Stimulated activated naive CD8-positive, alpha-beta T cell treated with anti-CD3 and anti-CD28 coated beads, Interleukin-15, Interleukin-2, amounts not matched to agents 100 ng/mL and 50 ng/mL, for 24 hours (primary cell): ENCODE data around the gene SCN4B.

Experiments
- H3K27ac Mint-ChIP-seq: one replicate; pipeline ENCODE4 v1.8.0; 2021; ENCODE audit warnings: mild to moderate bottlenecking, mixed read lengths
- H3K27me3 Mint-ChIP-seq: one replicate; pipeline ENCODE4 v1.8.0; 2021; ENCODE audit warnings: mixed read lengths
- H3K36me3 Mint-ChIP-seq: one replicate; pipeline ENCODE4 v1.8.0; 2021; ENCODE audit warnings: low read depth, mixed read lengths
- H3K4me1 Mint-ChIP-seq: one replicate; pipeline ENCODE4 v1.8.0; 2021; ENCODE audit warnings: low read depth, mixed read lengths
- H3K4me3 Mint-ChIP-seq: one replicate; pipeline ENCODE4 v1.8.0; 2021; ENCODE audit warnings: mild to moderate bottlenecking, mixed read lengths
- H3K9me3 Mint-ChIP-seq: one replicate; pipeline ENCODE4 v1.8.0; 2021; ENCODE audit warnings: mixed read lengths

The SCN4B gene

GRCh38 chr11:118135051-118135795 is 17.4 kb downstream of the SCN4B start:
- Mint-ChIP-seq H3K27ac (no peak overlapping the region), H3K4me3 (no peak overlapping the region), H3K36me3 (no peaks in the 10 kb centered on the region), H3K9me3 (no peaks in the 10 kb centered on the region), H3K4me1 (no peaks in the 10 kb centered on the region), H3K27me3 (peaks cover 20% of the 10 kb centered on the region)

- Mint-ChIP-seq H3K27me3 (peaks cover 20% of the 10 kb centered on the region), H3K27ac (no peak overlapping the region), H3K36me3 (no peaks in the 10 kb centered on the region)
These were observed 18.8 kb downstream of the SCN4B start for GRCh38 chr11:118133816-118134215.

GRCh38 chr11:118132385-118133151 is 20.1 kb downstream of the SCN4B start:
- Mint-ChIP-seq H3K36me3 (no peaks in the 10 kb centered on the region), H3K27me3 (peaks cover 25% of the 10 kb centered on the region), H3K27ac (no peak overlapping the region), H3K4me1 (no peaks in the 10 kb centered on the region), H3K9me3 (no peaks in the 10 kb centered on the region), H3K4me3 (no peak overlapping the region)

More at GRCh38 chr11:118133816-118134215, 18.8 kb downstream of the SCN4B start:
- Mint-ChIP-seq H3K4me3 (no peak overlapping the region), H3K9me3 (no peaks in the 10 kb centered on the region), H3K4me1 (no peaks in the 10 kb centered on the region)

GRCh38 chr11:118129471-118130172 is 23.0 kb downstream of the SCN4B start:
- Mint-ChIP-seq H3K9me3 (no peaks in the 10 kb centered on the region), H3K36me3 (no peaks in the 10 kb centered on the region), H3K27ac (no peak overlapping the region), H3K4me3 (no peak overlapping the region), H3K4me1 (no peaks in the 10 kb centered on the region), H3K27me3 (peaks cover 21% of the 10 kb centered on the region)

GRCh38 chr11:118128721-118129470 is 23.7 kb downstream of the SCN4B start:
- no peak overlapping the region for H3K27ac Mint-ChIP-seq
- H3K27me3 Mint-ChIP-seq: peaks cover 14% of the 10 kb centered on the region
- H3K9me3 Mint-ChIP-seq: no peaks in the 10 kb centered on the region
- no peaks in the 10 kb centered on the region for H3K36me3 Mint-ChIP-seq
- H3K4me1 Mint-ChIP-seq: no peaks in the 10 kb centered on the region
- H3K4me3 Mint-ChIP-seq: no peak overlapping the region

GRCh38 chr11:118128310-118128709 is 24.3 kb downstream of the SCN4B start:
- H3K4me1 Mint-ChIP-seq: no peaks in the 10 kb centered on the region
- no peak overlapping the region for H3K4me3 Mint-ChIP-seq
- no peak overlapping the region for H3K27ac Mint-ChIP-seq
- no peaks in the 10 kb centered on the region for H3K36me3 Mint-ChIP-seq
- H3K9me3 Mint-ChIP-seq: no peaks in the 10 kb centered on the region
- peaks cover 13% of the 10 kb centered on the region for H3K27me3 Mint-ChIP-seq

- no peaks in the 10 kb centered on the region for H3K4me1 Mint-ChIP-seq
- H3K27ac Mint-ChIP-seq: no peak overlapping the region
- H3K4me3 Mint-ChIP-seq: no peak overlapping the region
- no peaks in the 10 kb centered on the region for H3K36me3 Mint-ChIP-seq
- H3K27me3 Mint-ChIP-seq: peaks cover 13% of the 10 kb centered on the region
- H3K9me3 Mint-ChIP-seq: no peaks in the 10 kb centered on the region
These were observed 26.4 kb downstream of the SCN4B start for GRCh38 chr11:118126082-118126838.

GRCh38 chr11:118124929-118125535 is 27.6 kb downstream of the SCN4B start:
- Mint-ChIP-seq H3K27ac (no peak overlapping the region), H3K9me3 (no peaks in the 10 kb centered on the region), H3K27me3 (peaks cover 13% of the 10 kb centered on the region), H3K4me1 (no peaks in the 10 kb centered on the region), H3K36me3 (no peaks in the 10 kb centered on the region), H3K4me3 (no peak overlapping the region)

GRCh38 chr11:118120793-118121192 is 31.8 kb downstream of the SCN4B start:
- no peak overlapping the region for H3K4me3 Mint-ChIP-seq
- no peak overlapping the region for H3K27ac Mint-ChIP-seq
- H3K9me3 Mint-ChIP-seq: no peaks in the 10 kb centered on the region
- peaks cover 4% of the 10 kb centered on the region for H3K4me1 Mint-ChIP-seq
- peaks cover 10% of the 10 kb centered on the region for H3K27me3 Mint-ChIP-seq
- no peaks in the 10 kb centered on the region for H3K36me3 Mint-ChIP-seq

- Mint-ChIP-seq H3K27ac (no peak overlapping the region), H3K9me3 (no peaks in the 10 kb centered on the region), H3K4me3 (no peak overlapping the region), H3K4me1 (peaks cover 4% of the 10 kb centered on the region), H3K27me3 (peaks cover 14% of the 10 kb centered on the region), H3K36me3 (no peaks in the 10 kb centered on the region)
These were observed 34.6 kb downstream of the SCN4B start for GRCh38 chr11:118117790-118118601.

GRCh38 chr11:118115048-118115447 is 37.6 kb downstream of the SCN4B start:
- H3K4me3 Mint-ChIP-seq: no peak overlapping the region
- H3K9me3 Mint-ChIP-seq: no peaks in the 10 kb centered on the region
- no peaks in the 10 kb centered on the region for H3K36me3 Mint-ChIP-seq
- H3K27me3 Mint-ChIP-seq: peaks cover 14% of the 10 kb centered on the region
- H3K4me1 Mint-ChIP-seq: peaks cover 4% of the 10 kb centered on the region
- no peak overlapping the region for H3K27ac Mint-ChIP-seq

- Mint-ChIP-seq H3K9me3 (no peaks in the 10 kb centered on the region), H3K27ac (no peak overlapping the region), H3K4me1 (peaks cover 4% of the 10 kb centered on the region), H3K36me3 (no peaks in the 10 kb centered on the region), H3K27me3 (peaks cover 12% of the 10 kb centered on the region), H3K4me3 (no peak overlapping the region)
These were observed 38.4 kb downstream of the SCN4B start for GRCh38 chr11:118114266-118114665.
